HL-60 (cell line): ENCODE results near the gene CXCL11.

Experiments
- DNase-seq, 2 experiments: peaks; one replicate each; pipeline ENCODE4 v3.0.0-alpha.2; 2010 to 2020; ENCODE audit warnings: low read depth in 1 of 2, low spot score in 1 of 2
- H3K27ac ChIP-seq: fragments of 250-450 bp; sonication (Bioruptor Pico); replicated peaks from 2 replicates; pipeline ENCODE4 v1.5.1; 2020; ENCODE audit warnings: mild to moderate bottlenecking, moderate library complexity
- H3K27me3 ChIP-seq: fragments of 250-450 bp; sonication (Bioruptor Pico); 2 replicates; pipeline ENCODE4 v1.5.1; 2021; ENCODE audit warnings: mild to moderate bottlenecking, moderate library complexity; ENCODE audit not compliant: insufficient read depth, poor library complexity, severe bottlenecking
- H3K4me3 ChIP-seq: replicated peaks from 2 replicates; pipeline ENCODE4 v1.5.1; 2011; ENCODE audit warnings: mild to moderate bottlenecking, control low read depth, low read length; ENCODE audit not compliant: insufficient read depth
- CTCF ChIP-seq: IDR thresholded peaks from one replicate; pipeline ENCODE4 v1.5.1; 2011; ENCODE audit warnings: low read length, control low read depth, inconsistent platforms; ENCODE audit not compliant: insufficient read depth
- GABPA ChIP-seq: IDR thresholded peaks from 2 replicates; pipeline ENCODE4 v1.6.1; 2012; ENCODE audit warnings: low read depth
- POLR2AphosphoS5 ChIP-seq: IDR thresholded peaks from 2 replicates; pipeline ENCODE4 v1.6.1; 2012; ENCODE audit warnings: low read depth
- REST ChIP-seq: IDR thresholded peaks from 2 replicates; pipeline ENCODE4 v1.6.1; 2012; ENCODE audit warnings: low read depth; ENCODE audit not compliant: insufficient replicate concordance
- SPI1 ChIP-seq: IDR thresholded peaks from 2 replicates; pipeline ENCODE4 v1.6.1; 2012; ENCODE audit warnings: low read depth, mild to moderate bottlenecking, borderline replicate concordance

The CXCL11 gene

GRCh38 chr4:76036855-76037254 is 985 bp upstream of the CXCL11 start:
- no peaks in the 10 kb centered on the region for H3K27me3 ChIP-seq
- no peak overlapping the region for H3K4me3 ChIP-seq
- no peak for DNase-seq
- no peak overlapping the region for H3K27ac ChIP-seq
- TF ChIP-seq CTCF: no peak
- TF ChIP-seq GABPA: no peak
- no peak for TF ChIP-seq POLR2AphosphoS5
- no peak for TF ChIP-seq REST

GRCh38 chr4:76035141-76035540 is 729 bp downstream of the CXCL11 start:
- H3K4me3 ChIP-seq: no peak overlapping the region
- DNase-seq: peak; percentile 77 to 84
- H3K27ac ChIP-seq: peak overlapping the region; percentile 27; the same call in 1 of the 2 replicates
- H3K27me3 ChIP-seq: no peaks in the 10 kb centered on the region
- TF ChIP-seq SPI1: no peak
- no peak for TF ChIP-seq CTCF
- TF ChIP-seq POLR2AphosphoS5: no peak
- no peak for TF ChIP-seq REST
- no peak for TF ChIP-seq GABPA

- no peak overlapping the region for H3K4me3 ChIP-seq
- peak in 1 of 2 experiments; percentile 23 for DNase-seq
- TF ChIP-seq CTCF: no peak
- H3K27ac ChIP-seq: no peak overlapping the region
- H3K27me3 ChIP-seq: no peaks in the 10 kb centered on the region
Measured at GRCh38 chr4:76029300-76029699, 6.6 kb downstream of the CXCL11 start.

GRCh38 chr4:76028350-76028765 is 7.5 kb downstream of the CXCL11 start:
- no peak for TF ChIP-seq POLR2AphosphoS5
- no peak for TF ChIP-seq SPI1
- no peak for TF ChIP-seq CTCF
- TF ChIP-seq GABPA: no peak
- no peak for TF ChIP-seq REST
- no peak for DNase-seq
- no peaks in the 10 kb centered on the region for H3K27me3 ChIP-seq
- no peak overlapping the region for H3K4me3 ChIP-seq
- no peak overlapping the region for H3K27ac ChIP-seq
